IPS DF 4.7 (cell line): ENCODE measurements around the gene SNX6.
"Not testable (repeated sequence)": the region's sequence is repeated elsewhere in the genome, so short reads cannot be mapped to it uniquely, and the experiment has no call there.

Experiments used
- DNase-seq: peaks from one replicate; pipeline ENCODE4 v3.0.0-alpha.2; 2013; ENCODE audit warnings: low spot score; ENCODE audit errors: extremely low read depth

The SNX6 gene

GRCh38 chr14:34524216-34524615 is 105.7 kb downstream of the SNX6 start:
- DNase-seq: not testable (repeated sequence)

DNA sequence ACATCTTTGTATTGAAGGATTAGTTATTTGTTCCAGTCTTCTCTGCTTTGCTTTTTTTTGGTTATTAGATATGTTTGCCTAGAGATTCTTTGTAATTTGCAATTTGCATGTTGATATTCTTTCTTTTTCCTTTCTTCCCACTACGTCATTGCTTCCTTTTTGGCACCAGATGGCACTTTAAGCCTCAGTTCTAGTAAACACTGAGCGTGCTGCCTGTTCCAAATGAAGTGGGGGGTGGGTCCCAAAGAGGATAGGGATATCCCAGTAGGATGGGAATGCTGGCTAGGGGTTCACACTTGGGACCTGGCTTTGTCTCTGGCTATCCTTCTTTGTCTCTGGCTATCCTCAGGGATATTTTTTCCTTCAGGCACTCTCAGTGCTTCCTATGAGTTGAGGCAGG is 107.5 kb downstream of the SNX6 start:
- no peak for DNase-seq

- not testable (repeated sequence) for DNase-seq
Observed at GRCh38 chr14:34521071-34521470, 108.9 kb downstream of the SNX6 start.

- DNase-seq: not testable (repeated sequence)
Observed at GRCh38 chr14:34520304-34520970, 109.5 kb downstream of the SNX6 start.
